HG03280 (cell line): ENCODE data around the gene LRRC3C.
A peak's percentile ranks its signal among the peaks of the same experiment; 100 is the strongest.

ENCODE experiments used
- ATAC-seq: cut with Tn5 transposase; IDR thresholded peaks from one replicate; pipeline ENCODE4 v1.9.1; 2021; ENCODE audit warnings: mild to moderate bottlenecking, moderate library complexity; ENCODE audit not compliant: unreplicated experiment

LRRC3C gene

DNA sequence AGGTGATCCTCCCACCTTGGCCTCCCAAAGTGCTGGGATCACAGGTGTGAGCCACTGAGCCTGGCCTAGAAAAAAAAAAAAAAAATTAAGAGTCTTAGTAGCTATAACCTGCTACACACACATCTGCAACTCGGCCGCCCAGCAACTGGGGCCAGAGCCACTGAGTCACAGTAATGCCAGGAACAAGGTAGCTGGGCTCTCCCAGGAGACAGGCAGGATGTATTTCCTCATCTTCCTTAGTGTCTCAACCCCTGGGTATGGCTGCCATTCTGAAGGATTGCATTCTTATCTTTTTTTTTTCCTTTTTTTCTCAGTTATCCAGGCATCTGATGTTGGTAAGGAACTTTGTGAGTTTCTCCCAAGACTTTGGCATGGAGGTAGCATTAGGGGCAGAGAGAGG lies 46.0 kb downstream of the LRRC3C start:
- ATAC-seq, result no peak

DNA sequence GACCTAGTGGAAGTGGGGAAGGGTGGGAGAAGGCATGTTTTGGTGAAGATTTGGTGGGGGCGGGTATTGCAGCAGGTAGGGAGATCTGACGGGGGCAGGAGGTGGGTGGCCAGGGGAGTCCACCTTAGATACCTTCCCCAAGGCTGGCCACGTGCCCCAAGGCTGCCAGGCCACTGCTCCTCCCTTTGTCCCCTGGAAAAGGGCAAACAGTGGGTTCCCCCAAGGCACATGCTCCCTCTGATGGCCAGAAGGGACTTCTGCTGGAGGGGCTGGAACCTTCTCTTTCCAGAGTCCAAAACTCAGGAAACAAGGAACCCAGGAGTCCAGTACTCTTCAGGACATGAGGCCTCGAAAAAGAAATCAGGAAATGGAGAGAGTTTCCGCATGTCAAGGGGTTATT lies 46.9 kb downstream of the LRRC3C start:
- ATAC-seq, result no peak

DNA sequence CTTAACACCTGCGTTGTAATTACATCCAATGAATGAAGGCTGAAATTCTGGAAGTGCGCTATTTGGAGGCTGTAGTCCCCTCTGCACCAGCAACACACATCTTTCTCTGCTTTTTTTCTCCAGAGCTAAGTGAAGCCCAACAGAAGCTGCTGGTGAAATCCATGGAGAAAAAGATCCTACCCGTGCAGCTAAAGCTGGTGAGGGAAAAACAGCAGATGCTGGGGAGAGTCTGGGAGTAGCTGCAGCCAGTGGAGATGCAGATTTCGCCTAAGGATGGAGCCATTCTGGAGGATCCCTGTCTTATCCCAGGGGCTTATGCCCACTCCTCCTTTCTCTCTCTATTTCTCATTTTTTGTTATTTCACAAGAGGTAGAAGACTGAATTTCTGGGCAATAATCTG lies 48.3 kb downstream of the LRRC3C start:
- no peak for ATAC-seq

DNA sequence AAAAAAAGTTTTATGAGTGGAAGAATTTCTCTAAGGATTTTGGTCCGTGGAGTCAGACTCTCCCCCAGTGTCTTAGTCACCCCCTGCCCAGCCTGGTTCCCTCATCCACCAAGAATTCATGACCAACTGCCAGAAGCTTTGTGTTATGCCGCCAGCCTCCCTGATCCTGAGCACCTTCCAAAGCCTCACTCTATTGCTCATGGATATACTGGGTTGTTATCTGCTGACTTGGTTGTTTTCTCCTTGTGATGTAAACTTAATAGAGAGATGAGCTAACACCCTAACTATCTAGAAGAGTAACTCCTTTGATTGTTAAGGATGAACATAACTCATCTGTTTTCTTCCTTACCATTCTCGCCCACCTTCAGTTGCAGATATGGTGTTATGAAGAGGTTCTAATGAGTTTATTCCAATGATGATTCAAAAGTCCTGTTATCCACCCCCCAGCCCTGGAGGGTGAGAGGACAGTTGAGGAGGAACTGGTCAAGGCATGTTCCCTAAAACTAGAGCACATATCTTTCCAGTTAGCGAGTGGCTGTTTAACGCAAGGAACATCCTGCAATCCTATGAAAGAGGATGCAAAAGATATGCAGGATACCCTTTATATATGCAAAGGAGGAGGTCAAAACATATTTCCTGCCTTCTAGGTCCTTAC lies 51.6 kb downstream of the LRRC3C start:
- no peak for ATAC-seq

DNA sequence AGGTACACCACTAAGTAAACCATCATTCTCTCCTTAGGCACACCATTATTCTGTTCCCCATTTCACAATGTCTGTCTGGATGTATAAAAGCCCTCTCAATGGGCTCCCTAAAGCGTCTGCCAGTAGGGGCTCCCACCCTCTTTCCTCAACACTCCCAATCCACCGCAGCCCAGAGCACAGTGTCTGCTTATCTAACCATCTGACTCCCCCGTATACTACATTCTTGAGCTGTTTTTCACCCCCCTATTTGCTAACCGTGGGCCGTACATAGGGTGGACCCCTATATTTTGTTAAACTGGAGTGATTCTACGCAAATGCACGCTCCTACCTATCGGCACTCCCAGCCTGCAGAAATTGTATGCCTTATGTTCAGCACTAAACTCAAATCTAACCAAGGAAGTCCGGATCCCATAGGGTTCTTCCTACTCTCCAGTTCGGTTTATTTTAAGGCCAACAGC lies 52.4 kb downstream of the LRRC3C start:
- ATAC-seq, result peak; percentile 2

DNA sequence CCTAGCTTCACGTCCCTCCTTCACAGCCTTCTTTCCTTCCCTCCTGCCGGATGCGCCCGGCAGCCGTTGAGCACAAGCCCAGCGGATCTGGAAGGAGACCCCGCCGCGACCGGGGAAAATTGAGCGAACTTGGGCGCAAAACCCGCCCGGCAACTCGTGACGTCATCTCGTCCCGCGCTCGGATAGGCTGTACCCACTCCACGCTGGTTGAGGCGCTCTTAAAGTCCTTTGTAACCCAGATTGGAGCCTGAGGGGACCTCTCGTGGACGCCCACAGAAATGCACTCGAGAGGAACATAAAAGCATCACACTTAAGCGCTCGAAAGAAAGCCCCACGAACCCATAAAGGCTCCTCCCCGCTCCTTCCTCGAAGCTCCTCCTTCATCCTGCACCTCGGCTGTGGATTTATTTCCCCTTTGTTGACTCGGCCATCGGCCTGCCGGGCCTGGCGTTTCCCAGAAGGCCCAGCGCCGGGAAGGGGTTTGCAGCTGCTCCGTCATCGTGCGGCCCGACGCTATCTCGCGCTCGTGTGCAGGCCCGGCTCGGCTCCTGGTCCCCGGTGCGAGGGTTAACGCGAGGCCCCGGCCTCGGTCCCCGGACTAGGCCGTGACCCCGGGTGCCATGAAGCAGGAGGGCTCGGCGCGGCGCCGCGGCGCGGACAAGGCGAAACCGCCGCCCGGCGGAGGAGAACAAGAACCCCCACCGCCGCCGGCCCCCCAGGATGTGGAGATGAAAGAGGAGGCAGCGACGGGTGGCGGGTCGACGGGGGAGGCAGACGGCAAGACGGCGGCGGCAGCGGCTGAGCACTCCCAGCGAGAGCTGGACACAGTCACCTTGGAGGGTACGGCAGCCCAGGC lies 53.0 kb downstream of the LRRC3C start, which contains the start of gene PSMD3:
PSMD3 (plus strand) TSS at position 457 of the 856 bp plus-strand sequence; CDS start at position 621, 164 bp downstream.
- ATAC-seq, result peak; percentile 91

DNA sequence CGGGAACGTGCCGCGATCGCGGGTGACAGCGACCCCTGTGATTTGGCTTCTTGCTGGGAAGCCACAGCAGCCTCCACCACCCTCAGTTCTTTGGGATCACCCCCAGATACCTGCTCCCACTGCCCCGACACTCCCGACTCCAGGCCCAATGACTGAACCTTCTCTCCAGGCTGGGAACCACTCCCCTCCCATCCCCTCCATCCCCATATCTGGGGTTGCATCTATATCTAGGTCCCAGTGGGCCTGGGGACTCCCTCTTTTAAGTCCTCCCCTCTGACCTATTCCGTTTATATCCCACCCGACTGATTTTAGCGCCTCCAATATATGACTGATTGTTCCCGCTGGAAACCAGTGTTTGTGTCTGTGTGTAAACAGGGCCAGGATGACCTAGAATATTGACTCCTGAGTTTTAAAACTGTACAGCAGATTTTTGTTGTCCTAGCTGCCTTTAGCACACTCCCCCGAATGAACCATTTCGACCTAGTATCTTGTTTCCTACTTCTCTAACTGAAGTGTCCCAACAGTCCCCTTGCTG lies 53.7 kb downstream of the LRRC3C start:
- ATAC-seq, result peak; percentile 3

DNA sequence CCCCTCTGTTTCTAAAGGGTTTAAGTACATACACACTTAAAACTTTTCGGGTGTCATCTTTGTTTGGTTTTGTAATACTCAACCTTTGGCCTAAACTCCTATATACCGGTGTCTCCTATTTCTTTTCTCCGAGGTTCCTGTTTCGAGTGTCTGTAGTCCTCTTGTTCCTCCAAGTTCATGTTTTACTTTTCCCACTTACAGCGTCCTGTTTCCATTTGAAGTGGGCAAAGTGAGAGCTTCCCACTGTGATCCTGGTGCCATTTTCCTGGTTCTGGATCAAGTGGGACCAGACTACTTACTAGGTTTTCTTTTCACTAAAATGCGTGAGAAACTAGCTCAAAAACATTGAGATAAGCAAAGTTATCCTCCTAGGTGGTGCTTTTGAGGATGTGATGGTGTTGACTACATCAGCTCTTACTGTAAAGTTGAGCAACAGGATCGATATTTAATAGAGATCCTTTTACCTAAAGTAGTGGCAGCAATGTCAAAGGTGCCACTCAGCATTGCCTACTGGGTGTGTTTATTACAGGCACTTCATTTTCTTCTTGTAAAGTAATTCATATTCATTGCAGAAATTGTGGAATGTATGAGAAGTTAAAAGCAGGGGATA lies 54.3 kb downstream of the LRRC3C start:
- ATAC-seq, result no peak

DNA sequence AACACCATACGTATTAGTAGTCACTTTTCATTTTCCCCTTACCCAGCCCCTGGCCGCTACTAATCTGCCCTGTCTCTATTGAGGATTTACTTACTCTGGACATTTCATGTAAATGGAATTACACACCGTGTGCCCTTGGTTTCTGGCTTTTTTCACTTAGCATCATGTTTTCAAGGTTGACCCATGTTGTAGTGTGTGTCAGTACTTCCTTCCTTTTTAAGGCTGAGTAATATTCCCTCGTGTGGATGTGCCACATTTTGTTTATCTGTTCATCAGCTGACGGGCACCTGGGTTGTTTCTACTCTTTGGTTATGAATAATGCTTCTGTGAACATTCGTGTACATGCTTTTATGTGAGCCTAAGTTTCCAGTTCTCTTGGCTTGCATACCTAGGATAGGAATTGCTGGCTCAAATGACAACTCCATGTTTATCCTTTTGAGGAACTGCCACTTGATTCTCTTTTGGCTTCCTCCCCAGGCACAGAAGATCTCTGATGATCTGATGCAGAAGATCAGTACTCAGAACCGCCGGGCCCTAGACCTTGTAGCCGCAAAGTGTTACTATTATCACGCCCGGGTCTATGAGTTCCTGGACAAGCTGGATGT lies 60.8 kb downstream of the LRRC3C start:
- ATAC-seq, result no peak

DNA sequence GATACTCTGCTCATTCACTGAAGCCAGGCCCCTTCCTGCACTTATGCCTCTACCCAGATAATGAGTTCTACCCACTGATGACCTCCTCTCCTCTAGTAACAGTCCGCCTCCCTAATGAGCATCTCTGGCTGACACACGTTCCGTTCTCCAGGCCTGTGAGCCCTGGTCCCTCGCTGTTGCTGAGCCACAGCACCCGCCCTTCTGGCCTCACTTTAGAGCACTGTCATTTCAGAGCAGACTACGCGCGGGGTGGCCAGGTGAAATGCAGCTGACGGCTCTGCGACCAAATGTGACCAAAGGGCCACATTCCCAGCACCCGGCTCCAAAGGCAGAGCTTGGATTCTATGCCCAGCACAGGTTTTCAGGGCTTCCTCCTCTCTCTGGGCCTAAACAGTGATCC lies 66.9 kb downstream of the LRRC3C start:
- no peak for ATAC-seq
